Ishikawa (cell line): Measurements from ENCODE around the gene INHBE.
A peak's percentile ranks its signal among the peaks of the same experiment; 100 is the strongest.

Experiments used
- CEBPB ChIP-seq: IDR thresholded peaks from 2 replicates; pipeline ENCODE4 v1.6.1; 2012
- CREB1 ChIP-seq: IDR thresholded peaks from 2 replicates; pipeline ENCODE4 v1.6.1; 2012; ENCODE audit warnings: low read depth
- EGR1 ChIP-seq: IDR thresholded peaks from 2 replicates; pipeline ENCODE4 v1.6.1; 2012
- EP300 ChIP-seq: IDR thresholded peaks from 2 replicates; pipeline ENCODE4 v1.6.1; 2012; ENCODE audit warnings: borderline replicate concordance
- FOXM1 ChIP-seq: IDR thresholded peaks from 2 replicates; pipeline ENCODE4 v1.6.1; 2012; ENCODE audit warnings: low read depth, borderline replicate concordance
- NFIC ChIP-seq: IDR thresholded peaks from 2 replicates; pipeline ENCODE4 v1.6.1; 2012
- RAD21 ChIP-seq: IDR thresholded peaks from 2 replicates; pipeline ENCODE4 v1.6.1; 2012; ENCODE audit warnings: low read depth
- TAF1 ChIP-seq: IDR thresholded peaks from 2 replicates; pipeline ENCODE4 v1.6.1; 2012; ENCODE audit warnings: low read depth, mild to moderate bottlenecking
- TCF12 ChIP-seq: IDR thresholded peaks from 2 replicates; pipeline ENCODE4 v1.6.1; 2012; ENCODE audit warnings: low read depth
- TEAD4 ChIP-seq: IDR thresholded peaks from 2 replicates; pipeline ENCODE4 v1.6.1; 2012
- YY1 ChIP-seq: IDR thresholded peaks from 2 replicates; pipeline ENCODE4 v1.6.1; 2012; ENCODE audit warnings: low read depth
- ZBTB7A ChIP-seq: IDR thresholded peaks from 2 replicates; pipeline ENCODE4 v1.6.1; 2012; ENCODE audit warnings: low read depth
- TF ChIP-seq, protein P1 (sequence below): IDR thresholded peaks from 2 replicates; pipeline ENCODE4 v1.6.1; 2012
- TF ChIP-seq, protein P2 (sequence below): IDR thresholded peaks from 2 replicates; pipeline ENCODE4 v1.6.1; 2012
- TF ChIP-seq, protein P3 (sequence below): IDR thresholded peaks from 2 replicates; pipeline ENCODE4 v1.6.1; 2012; ENCODE audit warnings: low read depth, mild to moderate bottlenecking

The INHBE gene

DNA sequence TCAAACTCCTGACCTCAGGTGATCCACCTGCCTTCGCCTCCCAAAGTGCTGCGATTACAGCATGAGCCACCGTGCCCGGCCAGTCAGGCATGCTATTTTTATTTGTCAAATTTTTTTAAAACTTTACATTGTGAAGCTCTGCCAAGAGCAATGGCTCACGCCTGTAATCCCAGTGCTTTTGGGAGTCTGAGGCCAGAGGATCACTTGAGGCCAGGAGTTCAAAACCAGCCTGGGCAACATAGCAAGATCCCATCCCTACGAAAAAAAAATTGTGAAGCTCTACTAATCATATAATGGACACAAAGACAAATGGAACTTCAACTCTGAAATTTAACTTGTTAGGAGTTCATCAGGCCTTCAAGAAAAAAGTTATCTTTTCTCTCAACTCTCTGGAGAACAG lies 26.1 kb upstream of the INHBE start:
- TF ChIP-seq TAF1 (no peak), TCF12 (no peak), FOXM1 (no peak), EGR1 (no peak), NFIC (no peak)
- TF ChIP-seq, protein P1, sequence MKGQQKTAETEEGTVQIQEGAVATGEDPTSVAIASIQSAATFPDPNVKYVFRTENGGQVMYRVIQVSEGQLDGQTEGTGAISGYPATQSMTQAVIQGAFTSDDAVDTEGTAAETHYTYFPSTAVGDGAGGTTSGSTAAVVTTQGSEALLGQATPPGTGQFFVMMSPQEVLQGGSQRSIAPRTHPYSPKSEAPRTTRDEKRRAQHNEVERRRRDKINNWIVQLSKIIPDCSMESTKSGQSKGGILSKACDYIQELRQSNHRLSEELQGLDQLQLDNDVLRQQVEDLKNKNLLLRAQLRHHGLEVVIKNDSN: no peak

DNA sequence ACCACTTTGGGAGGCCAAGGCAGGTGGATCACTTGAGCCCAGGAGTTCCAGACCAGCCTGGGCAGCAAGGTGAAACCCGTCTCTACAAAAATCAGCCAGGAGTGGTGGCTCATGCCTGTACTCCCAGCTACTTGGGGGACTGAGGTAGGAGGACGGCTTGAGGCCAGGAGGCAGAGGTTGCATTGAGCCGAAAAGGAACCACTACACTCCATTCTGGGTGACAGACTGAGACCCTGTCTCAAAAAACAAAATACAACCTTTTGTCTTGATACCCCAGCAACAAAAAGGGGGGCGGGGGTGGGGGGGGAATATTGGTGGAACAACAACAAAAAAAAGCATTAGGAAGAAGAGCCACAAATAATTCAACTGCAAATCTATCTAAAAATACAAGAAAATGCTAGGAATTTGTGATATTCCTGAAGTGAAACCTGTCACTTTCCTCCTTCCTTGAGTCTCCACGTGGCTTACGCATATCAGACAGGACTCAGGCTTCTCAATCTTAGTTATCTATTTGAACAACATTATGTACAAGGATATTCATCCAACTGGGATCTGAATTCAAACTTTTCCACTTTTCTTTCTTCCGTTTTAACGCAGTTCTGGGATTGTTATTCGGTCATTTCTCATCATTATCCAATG lies 25.5 kb upstream of the INHBE start:
- TF ChIP-seq NFIC (no peak), TEAD4 (no peak), CREB1 (no peak), EP300 (no peak), FOXM1 (no peak), ZBTB7A (no peak), EGR1 (no peak), TAF1 (no peak), RAD21 (no peak), CEBPB (no peak), TCF12 (no peak), YY1 (no peak)
- TF ChIP-seq, protein P2, sequence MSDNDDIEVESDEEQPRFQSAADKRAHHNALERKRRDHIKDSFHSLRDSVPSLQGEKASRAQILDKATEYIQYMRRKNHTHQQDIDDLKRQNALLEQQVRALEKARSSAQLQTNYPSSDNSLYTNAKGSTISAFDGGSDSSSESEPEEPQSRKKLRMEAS: no peak
- TF ChIP-seq, protein P1: no peak
- TF ChIP-seq, protein P3, sequence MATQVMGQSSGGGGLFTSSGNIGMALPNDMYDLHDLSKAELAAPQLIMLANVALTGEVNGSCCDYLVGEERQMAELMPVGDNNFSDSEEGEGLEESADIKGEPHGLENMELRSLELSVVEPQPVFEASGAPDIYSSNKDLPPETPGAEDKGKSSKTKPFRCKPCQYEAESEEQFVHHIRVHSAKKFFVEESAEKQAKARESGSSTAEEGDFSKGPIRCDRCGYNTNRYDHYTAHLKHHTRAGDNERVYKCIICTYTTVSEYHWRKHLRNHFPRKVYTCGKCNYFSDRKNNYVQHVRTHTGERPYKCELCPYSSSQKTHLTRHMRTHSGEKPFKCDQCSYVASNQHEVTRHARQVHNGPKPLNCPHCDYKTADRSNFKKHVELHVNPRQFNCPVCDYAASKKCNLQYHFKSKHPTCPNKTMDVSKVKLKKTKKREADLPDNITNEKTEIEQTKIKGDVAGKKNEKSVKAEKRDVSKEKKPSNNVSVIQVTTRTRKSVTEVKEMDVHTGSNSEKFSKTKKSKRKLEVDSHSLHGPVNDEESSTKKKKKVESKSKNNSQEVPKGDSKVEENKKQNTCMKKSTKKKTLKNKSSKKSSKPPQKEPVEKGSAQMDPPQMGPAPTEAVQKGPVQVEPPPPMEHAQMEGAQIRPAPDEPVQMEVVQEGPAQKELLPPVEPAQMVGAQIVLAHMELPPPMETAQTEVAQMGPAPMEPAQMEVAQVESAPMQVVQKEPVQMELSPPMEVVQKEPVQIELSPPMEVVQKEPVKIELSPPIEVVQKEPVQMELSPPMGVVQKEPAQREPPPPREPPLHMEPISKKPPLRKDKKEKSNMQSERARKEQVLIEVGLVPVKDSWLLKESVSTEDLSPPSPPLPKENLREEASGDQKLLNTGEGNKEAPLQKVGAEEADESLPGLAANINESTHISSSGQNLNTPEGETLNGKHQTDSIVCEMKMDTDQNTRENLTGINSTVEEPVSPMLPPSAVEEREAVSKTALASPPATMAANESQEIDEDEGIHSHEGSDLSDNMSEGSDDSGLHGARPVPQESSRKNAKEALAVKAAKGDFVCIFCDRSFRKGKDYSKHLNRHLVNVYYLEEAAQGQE: no peak

DNA sequence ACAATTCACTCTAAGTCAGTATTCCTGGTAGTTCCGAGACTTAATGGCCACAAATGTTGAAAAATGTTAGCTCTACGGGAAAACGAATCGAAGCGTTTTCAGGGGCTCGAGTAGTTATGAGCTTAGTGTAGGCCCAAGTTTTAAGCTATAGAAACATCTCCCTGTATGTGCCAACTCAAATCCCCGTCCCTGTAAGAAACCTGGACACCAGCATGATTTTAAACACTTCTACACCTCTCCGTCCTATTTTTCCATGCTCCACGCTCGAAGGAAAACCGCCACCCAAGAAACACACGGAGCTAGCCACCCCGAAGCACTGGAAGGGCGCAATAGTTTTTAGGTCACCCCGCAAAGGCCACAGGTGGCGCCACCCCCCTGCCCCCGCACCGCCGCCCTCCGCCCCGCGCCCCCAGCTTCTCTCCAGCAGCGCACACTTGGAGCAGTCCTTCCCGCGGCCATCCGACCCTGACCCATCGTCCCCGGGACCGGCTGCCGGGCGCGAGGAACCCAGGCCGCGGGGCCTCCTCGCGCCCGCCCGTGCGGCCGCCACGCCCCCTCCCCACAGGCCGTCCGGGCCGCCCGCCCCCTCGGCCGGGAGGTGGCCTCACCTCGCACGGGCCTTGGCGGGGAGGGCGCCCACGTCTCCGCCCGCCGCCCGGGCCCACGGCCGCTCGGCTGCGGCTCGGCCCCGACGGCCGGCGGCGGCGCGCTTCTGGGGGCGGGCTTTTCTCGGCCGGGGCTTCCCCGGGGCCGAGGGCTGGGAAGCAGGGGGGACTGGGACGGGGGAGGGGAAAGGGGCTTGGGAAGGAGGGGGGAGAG lies 24.8 kb upstream of the INHBE start:
- TF ChIP-seq TCF12 (no peak), ZBTB7A (peak; percentile 63; the same call in 1 of the 2 replicates), EGR1 (no peak), TEAD4 (0 out of 2 replicates have a peak, but pooled peaks have one; percentile 3), RAD21 (no peak), EP300 (no peak), TAF1 (no peak), CREB1 (no peak), CEBPB (no peak), YY1 (0 out of 2 replicates have a peak, but pooled peaks have one; percentile 4), FOXM1 (no peak), NFIC (no peak)
- TF ChIP-seq, protein P2: peak; percentile 28
- TF ChIP-seq, protein P1: no peak; the same call in 1 of the 2 replicates
- TF ChIP-seq, protein P3: no peak

DNA sequence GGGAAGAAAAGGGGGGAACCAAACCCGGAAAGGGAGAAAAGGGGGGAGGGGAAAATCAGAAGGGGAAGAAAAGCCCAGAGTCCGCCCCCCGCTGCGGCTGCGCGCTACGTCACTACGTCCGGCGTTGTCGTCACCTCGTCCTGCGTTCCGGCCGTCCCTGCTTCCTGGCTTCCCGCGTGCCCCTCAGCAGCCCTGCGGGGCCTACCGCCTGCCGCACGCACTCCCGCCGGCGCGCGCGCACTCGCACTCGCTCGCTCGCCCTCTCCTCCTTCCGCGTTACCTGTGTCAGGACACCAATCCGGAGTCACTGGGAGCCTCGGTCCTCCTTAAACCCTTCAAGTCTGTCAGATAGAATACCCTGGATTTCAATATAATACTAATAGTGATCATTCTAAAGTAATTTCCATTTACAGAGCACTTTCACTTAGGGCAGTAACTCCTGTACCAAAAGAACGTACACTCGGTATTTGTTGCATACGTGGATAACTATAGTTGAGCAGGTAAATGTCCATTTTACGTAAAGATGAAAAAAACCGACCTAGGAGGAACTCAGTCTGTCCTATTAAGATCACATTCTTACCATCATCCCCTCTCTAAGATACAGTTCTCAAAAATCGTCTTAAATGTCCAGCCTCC lies 24.1 kb upstream of the INHBE start, which contains the start of gene R3HDM2:
TSS of gene R3HDM2 (minus strand) at position 113 of the 636 bp plus-strand sequence. CDS start 120,615 bp downstream, outside the sequence.
- no peak for TF ChIP-seq ZBTB7A
- TF ChIP-seq, protein P1: peak; percentile 55
- TF ChIP-seq EP300: no peak; the same call in 1 of the 2 replicates
- TF ChIP-seq TCF12: peak; percentile 47; the same call in 1 of the 2 replicates
- TF ChIP-seq, protein P2: peak; percentile 99
- TF ChIP-seq, protein P3: no peak
- no peak for TF ChIP-seq NFIC
- TF ChIP-seq TAF1: peak; percentile 89
- no peak for TF ChIP-seq CEBPB
- no peak for TF ChIP-seq FOXM1
- TF ChIP-seq CREB1: peak; percentile 93
- no peak for TF ChIP-seq EGR1
- TF ChIP-seq RAD21: no peak
- peak; percentile 16; the same call in 1 of the 2 replicates for TF ChIP-seq YY1
- peak; percentile 60; the same call in 1 of the 2 replicates for TF ChIP-seq TEAD4
